CD4-positive, CD25-positive, alpha-beta regulatory T cell (primary cell): Measurements from ENCODE around the gene KCNJ11. TPM values are rescaled to one million over a fixed set of nuclear protein-coding genes. Genes with fewer than 3 reads are reported as not detected.

ENCODE experiments used
- ATAC-seq, 2 donors: fragments of 150-1000 bp; cut with Tn5 transposase; one replicate each; pipeline ENCODE4 v1.10.0; 2021; ENCODE audit warnings: low read depth in 2 of 2, moderate number of reproducible peaks in 2 of 2, moderate library complexity in 1 of 2
- DNase-seq, 3 donors: peaks; one replicate each; pipeline versions ENCODE4 v3.0.0 to v3.0.0-alpha.2; 2012 to 2022; ENCODE audit warnings: mixed read lengths in 1 of 3
- H3K27ac ChIP-seq: one replicate; pipeline ENCODE4 v1.7.0; 2013; ENCODE audit warnings: mild to moderate bottlenecking, low read length; ENCODE audit not compliant: insufficient read depth, poor library complexity, severe bottlenecking
- H3K27me3 ChIP-seq: one replicate; pipeline ENCODE4 v1.7.0; 2013; ENCODE audit warnings: low read length; ENCODE audit not compliant: control insufficient read depth, insufficient read depth
- H3K36me3 ChIP-seq: one replicate; pipeline ENCODE4 v1.7.0; 2013; ENCODE audit warnings: mild to moderate bottlenecking, low read length, moderate library complexity; ENCODE audit not compliant: control insufficient read depth, insufficient read depth
- H3K4me1 ChIP-seq: 2 replicates; pipeline ENCODE4 v1.7.0; 2013; ENCODE audit warnings: mild to moderate bottlenecking, low read length; ENCODE audit not compliant: insufficient read depth, control insufficient read depth, poor library complexity, severe bottlenecking
- H3K4me3 ChIP-seq: one replicate; pipeline ENCODE4 v1.7.0; 2013; ENCODE audit warnings: low read depth, mild to moderate bottlenecking, low read length, moderate library complexity
- H3K9me3 ChIP-seq, 2 experiments: 1 replicate in 1 of 2; 2 replicates in 1 of 2; pipeline ENCODE4 v1.7.0; 2013; ENCODE audit warnings: low read length in 2 of 2, mild to moderate bottlenecking in 1 of 2, moderate library complexity in 1 of 2; ENCODE audit not compliant: control insufficient read depth in 2 of 2
- H3K27ac Mint-ChIP-seq, 3 donors: one replicate each; pipeline ENCODE4 v1.8.0; 2020 to 2022; ENCODE audit warnings: mild to moderate bottlenecking in 3 of 3, mixed read lengths in 3 of 3, moderate library complexity in 2 of 3
- H3K27me3 Mint-ChIP-seq: one replicate; pipeline ENCODE4 v1.8.0; 2022; ENCODE audit warnings: mild to moderate bottlenecking, mixed read lengths
- H3K36me3 Mint-ChIP-seq: one replicate; pipeline ENCODE4 v1.8.0; 2020; ENCODE audit warnings: mixed read lengths
- H3K4me1 Mint-ChIP-seq, 4 donors: one replicate each; pipeline ENCODE4 v1.8.0; 2020 to 2022; ENCODE audit warnings: mixed read lengths in 4 of 4, mild to moderate bottlenecking in 1 of 4
- H3K4me3 Mint-ChIP-seq, 4 donors: one replicate each; pipeline ENCODE4 v1.8.0; 2020 to 2022; ENCODE audit warnings: mild to moderate bottlenecking in 4 of 4, mixed read lengths in 4 of 4, moderate library complexity in 3 of 4
- H3K9me3 Mint-ChIP-seq, 7 donors: one replicate each; pipeline ENCODE4 v1.8.0; 2020 to 2022; ENCODE audit warnings: mixed read lengths in 7 of 7, mild to moderate bottlenecking in 3 of 7, moderate library complexity in 2 of 7
- polyA plus RNA-seq, 4 donors: library from polyadenylated mRNA; unstranded; fragments of 300-500 nt; fragmentation: Illumina TruSeq; gene quantifications; one replicate each; pipeline ENCODE4 v1.2.3, GENCODE V29; 2021
- total RNA-seq: library from RNA; stranded (reverse); gene quantifications from one replicate; pipeline ENCODE4 v1.2.3, GENCODE V29; 2022

The KCNJ11 gene
- total and polyA plus RNA-seq, 5 donors from 2014 or later, result not detected

GRCh38 chr11:17381156-17381555 is 7.3 kb downstream of the KCNJ11 start:
- ATAC-seq (no peak), DNase-seq (no peak)
- H3K36me3 ChIP-seq, result no peaks in the 10 kb centered on the region
- Mint-ChIP-seq H3K36me3 (no peaks in the 10 kb centered on the region), H3K4me3 (no peak overlapping the region), H3K9me3 (peaks cover 0 to 1% (median 0%) of the 10 kb centered on the region in 7 donors), H3K27me3 (peaks cover 4% of the 10 kb centered on the region), H3K4me1 (no peaks in the 10 kb centered on the region), H3K27ac (no peak overlapping the region)
- H3K4me1 ChIP-seq, result no peaks in the 10 kb centered on the region
- no peak overlapping the region for H3K27ac ChIP-seq
- H3K27me3 ChIP-seq, result no peaks in the 10 kb centered on the region
- no peak overlapping the region for H3K4me3 ChIP-seq
- H3K9me3 ChIP-seq, result no peaks in the 10 kb centered on the region

DNA sequence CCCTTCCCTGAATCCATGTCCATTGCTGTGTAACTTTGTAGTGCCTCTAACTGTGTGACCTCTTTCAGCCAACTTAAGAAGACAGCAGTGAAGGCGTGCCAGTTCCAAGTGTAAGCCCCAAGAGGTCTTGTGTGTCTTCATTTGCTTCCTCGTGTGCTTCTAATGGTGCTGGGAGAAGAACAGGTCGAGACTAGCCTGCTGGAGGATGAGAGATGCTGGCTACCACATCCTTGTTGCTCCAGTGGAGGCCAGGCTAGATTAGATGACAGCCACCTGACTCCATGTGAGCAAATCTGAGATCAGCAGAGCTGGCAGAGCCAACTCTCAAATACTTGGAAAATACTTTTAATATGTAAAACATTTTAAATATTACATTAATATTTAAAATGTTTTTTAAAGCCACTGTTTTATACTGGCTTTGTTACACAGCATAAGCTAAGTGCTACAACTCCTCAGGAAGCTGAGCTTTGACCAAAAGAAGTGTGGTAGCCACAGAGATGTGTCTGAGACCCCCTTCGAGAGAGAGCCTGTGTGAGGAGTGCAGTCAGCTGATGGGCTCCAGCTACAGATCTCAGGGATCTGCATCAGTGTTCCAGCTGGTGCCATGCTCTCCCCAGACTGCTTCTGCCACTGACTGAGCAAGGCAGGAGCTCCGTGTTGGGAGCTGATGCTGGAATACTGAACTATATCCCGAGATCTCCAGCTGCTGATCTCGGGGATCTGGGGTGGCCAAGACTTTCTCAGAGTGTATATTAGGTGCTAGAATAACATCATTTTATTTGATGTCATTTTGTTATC is 8.9 kb downstream of the KCNJ11 start:
- Histone ChIP-seq H3K27ac (no peak overlapping the region), H3K4me1 (no peaks in the 10 kb centered on the region), H3K36me3 (no peaks in the 10 kb centered on the region), H3K27me3 (no peaks in the 10 kb centered on the region), H3K4me3 (no peak overlapping the region), H3K9me3 (no peaks in the 10 kb centered on the region)
- H3K4me1 Mint-ChIP-seq, result no peaks in the 10 kb centered on the region
- H3K27me3 Mint-ChIP-seq, result no peaks in the 10 kb centered on the region
- no peak for ATAC-seq
- H3K9me3 Mint-ChIP-seq, result peaks cover 0 to 1% (median 0%) of the 10 kb centered on the region in 7 donors
- no peak overlapping the region for H3K27ac Mint-ChIP-seq
- no peak for DNase-seq
- no peaks in the 10 kb centered on the region for H3K36me3 Mint-ChIP-seq
- no peak overlapping the region for H3K4me3 Mint-ChIP-seq

DNA sequence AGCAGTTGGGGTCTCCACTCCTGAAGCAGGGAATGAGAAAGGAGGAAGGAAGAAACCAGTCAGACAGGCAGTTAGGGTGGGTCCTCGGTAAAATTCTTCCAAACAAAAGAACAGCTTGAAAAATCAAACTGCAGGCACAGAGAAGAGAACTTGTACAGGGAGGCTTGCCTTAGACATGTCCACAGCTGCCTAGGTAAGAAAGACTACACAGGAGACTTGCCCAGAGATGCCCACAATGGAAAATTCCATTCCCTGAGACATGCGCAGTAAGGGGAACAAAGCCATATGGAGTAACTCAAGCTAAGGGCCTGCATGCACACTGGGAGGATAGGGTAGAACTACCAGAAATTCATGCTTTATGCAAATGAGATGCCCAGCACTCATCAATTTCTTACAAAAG is 9.8 kb downstream of the KCNJ11 start:
- Histone ChIP-seq H3K9me3 (no peaks in the 10 kb centered on the region), H3K4me3 (no peak overlapping the region), H3K36me3 (no peaks in the 10 kb centered on the region), H3K4me1 (no peaks in the 10 kb centered on the region), H3K27me3 (no peaks in the 10 kb centered on the region), H3K27ac (no peak overlapping the region)
- DNase-seq (no peak), ATAC-seq (no peak)
- no peaks in the 10 kb centered on the region for H3K36me3 Mint-ChIP-seq
- H3K27me3 Mint-ChIP-seq, result no peaks in the 10 kb centered on the region
- no peaks in the 10 kb centered on the region for H3K4me1 Mint-ChIP-seq
- H3K4me3 Mint-ChIP-seq, result no peak overlapping the region
- H3K27ac Mint-ChIP-seq, result no peak overlapping the region
- peaks cover 0 to 4% (median 1%) of the 10 kb centered on the region in 7 donors for H3K9me3 Mint-ChIP-seq

DNA sequence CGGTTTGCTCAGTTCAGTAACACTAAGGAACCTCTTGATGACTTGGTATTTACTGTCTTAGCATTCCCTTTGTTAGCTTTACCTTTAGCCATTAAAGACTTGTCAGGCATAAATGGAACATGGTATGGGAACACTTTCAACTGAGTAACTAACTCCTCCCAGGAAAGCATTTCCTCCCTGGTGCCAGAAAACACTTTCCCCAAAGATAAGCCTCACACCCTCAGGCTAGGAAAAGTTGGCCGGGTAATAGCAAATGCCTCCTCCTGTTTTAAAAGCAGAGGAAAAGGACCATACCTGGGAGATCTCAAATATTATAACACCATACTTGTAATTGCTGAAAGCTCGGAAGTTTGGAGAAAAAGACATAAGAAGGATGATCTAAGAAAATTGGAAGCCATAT is 12.0 kb downstream of the KCNJ11 start:
- Mint-ChIP-seq H3K27me3 (no peaks in the 10 kb centered on the region), H3K4me1 (no peaks in the 10 kb centered on the region), H3K9me3 (peaks cover 1 to 15% (median 6%) of the 10 kb centered on the region in 7 donors), H3K27ac (no peak overlapping the region), H3K36me3 (peaks cover 12% of the 10 kb centered on the region), H3K4me3 (no peak overlapping the region)
- Histone ChIP-seq H3K4me3 (no peak overlapping the region), H3K9me3 (peaks cover 13 to 19% of the 10 kb centered on the region in 2 experiments), H3K4me1 (no peaks in the 10 kb centered on the region), H3K27me3 (no peaks in the 10 kb centered on the region), H3K27ac (no peak overlapping the region), H3K36me3 (peaks cover 5% of the 10 kb centered on the region)
- ATAC-seq (no peak), DNase-seq (no peak)

DNA sequence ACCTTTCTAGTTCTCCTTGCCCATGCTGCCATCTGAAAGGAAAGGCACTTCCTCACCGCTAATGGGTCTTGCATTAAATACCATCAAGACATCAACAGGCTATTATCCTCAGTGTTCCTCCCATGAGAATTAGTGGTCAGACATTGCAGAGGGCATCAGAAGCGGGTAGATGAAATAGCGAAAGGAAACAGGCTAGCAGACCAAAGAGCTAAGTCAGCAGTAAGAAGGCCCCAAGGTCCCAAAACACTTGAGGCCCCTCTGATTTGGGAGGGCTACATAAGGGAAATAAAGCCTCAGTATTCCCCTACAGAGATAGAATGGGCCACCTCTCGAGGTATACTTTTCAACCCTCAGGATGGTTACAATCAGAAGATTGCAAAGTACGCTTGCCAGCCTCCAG is 12.9 kb downstream of the KCNJ11 start:
- H3K4me3 Mint-ChIP-seq, result no peak overlapping the region
- peaks cover 5 to 25% (median 10%) of the 10 kb centered on the region in 7 donors for H3K9me3 Mint-ChIP-seq
- H3K27me3 ChIP-seq, result no peaks in the 10 kb centered on the region
- no peaks in the 10 kb centered on the region for H3K4me1 Mint-ChIP-seq
- no peak overlapping the region for H3K4me3 ChIP-seq
- peaks cover 23 to 29% of the 10 kb centered on the region in 2 experiments for H3K9me3 ChIP-seq
- peaks cover 5% of the 10 kb centered on the region for H3K36me3 ChIP-seq
- ATAC-seq, result no peak
- peaks cover 21% of the 10 kb centered on the region for H3K36me3 Mint-ChIP-seq
- no peaks in the 10 kb centered on the region for H3K4me1 ChIP-seq
- H3K27ac Mint-ChIP-seq, result no peak overlapping the region
- no peaks in the 10 kb centered on the region for H3K27me3 Mint-ChIP-seq
- DNase-seq, result no peak
- no peak overlapping the region for H3K27ac ChIP-seq

GRCh38 chr11:17371614-17372013 is 16.8 kb downstream of the KCNJ11 start:
- DNase-seq, result no peak
- H3K4me1 ChIP-seq, result no peaks in the 10 kb centered on the region
- H3K4me1 Mint-ChIP-seq, result no peaks in the 10 kb centered on the region
- peak overlapping the region in 1 of 4 donors; percentile 62 for H3K4me3 Mint-ChIP-seq
- H3K27me3 Mint-ChIP-seq, result no peaks in the 10 kb centered on the region
- ATAC-seq, result no peak
- H3K27ac ChIP-seq, result no peak overlapping the region
- peaks cover 11% of the 10 kb centered on the region for H3K36me3 ChIP-seq
- H3K27ac Mint-ChIP-seq, result no peak overlapping the region
- H3K4me3 ChIP-seq, result no peak overlapping the region
- peaks cover 32 to 41% of the 10 kb centered on the region in 2 experiments for H3K9me3 ChIP-seq
- peaks cover 6 to 43% (median 15%) of the 10 kb centered on the region in 7 donors for H3K9me3 Mint-ChIP-seq
- H3K27me3 ChIP-seq, result no peaks in the 10 kb centered on the region
- peaks cover 45% of the 10 kb centered on the region for H3K36me3 Mint-ChIP-seq

DNA sequence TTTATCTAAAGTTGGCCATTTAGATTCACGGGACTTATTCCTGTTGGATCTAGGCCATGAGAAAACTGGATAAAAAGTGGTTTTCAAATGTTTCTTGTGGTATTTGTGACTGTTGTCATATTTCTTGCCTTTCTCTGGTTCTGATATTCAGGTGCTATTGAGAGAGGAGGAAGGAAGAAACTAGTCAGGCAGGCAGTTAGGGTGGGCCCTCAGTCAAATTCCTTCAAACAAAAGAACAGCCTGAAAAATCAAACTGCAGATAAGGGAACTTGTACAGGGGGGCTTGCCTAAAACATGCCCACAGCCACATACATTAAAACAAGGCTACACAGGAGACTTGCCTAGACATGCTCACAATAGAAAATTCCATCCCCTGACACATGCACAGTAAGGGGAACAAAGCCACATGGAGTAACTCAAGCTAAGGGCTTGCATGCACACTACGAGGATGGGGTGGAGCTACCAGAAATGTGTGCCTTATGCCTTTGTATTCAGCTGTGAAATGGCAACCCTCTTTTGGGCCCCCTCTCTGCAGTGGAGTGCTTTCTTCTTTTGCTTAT is 18.7 kb downstream of the KCNJ11 start:
- Histone ChIP-seq H3K27me3 (no peaks in the 10 kb centered on the region), H3K27ac (no peak overlapping the region), H3K4me1 (no peaks in the 10 kb centered on the region), H3K4me3 (no peak overlapping the region), H3K36me3 (peaks cover 11% of the 10 kb centered on the region), H3K9me3 (peaks cover 32 to 41% of the 10 kb centered on the region in 2 experiments)
- DNase-seq, result no peak
- peaks cover 45% of the 10 kb centered on the region for H3K36me3 Mint-ChIP-seq
- H3K27ac Mint-ChIP-seq, result no peak overlapping the region
- H3K4me1 Mint-ChIP-seq, result no peaks in the 10 kb centered on the region
- ATAC-seq, result no peak
- no peaks in the 10 kb centered on the region for H3K27me3 Mint-ChIP-seq
- no peak overlapping the region for H3K4me3 Mint-ChIP-seq
- peaks cover 6 to 43% (median 15%) of the 10 kb centered on the region in 7 donors for H3K9me3 Mint-ChIP-seq

GRCh38 chr11:17369094-17369493 is 19.4 kb downstream of the KCNJ11 start:
- no peak for ATAC-seq
- Histone ChIP-seq H3K9me3 (peaks cover 32 to 41% of the 10 kb centered on the region in 2 experiments), H3K4me1 (no peaks in the 10 kb centered on the region), H3K27ac (no peak overlapping the region), H3K4me3 (no peak overlapping the region), H3K36me3 (peaks cover 11% of the 10 kb centered on the region), H3K27me3 (no peaks in the 10 kb centered on the region)
- H3K27ac Mint-ChIP-seq, result no peak overlapping the region
- peaks cover 45% of the 10 kb centered on the region for H3K36me3 Mint-ChIP-seq
- H3K27me3 Mint-ChIP-seq, result no peaks in the 10 kb centered on the region
- H3K9me3 Mint-ChIP-seq, result peaks cover 6 to 43% (median 13%) of the 10 kb centered on the region in 7 donors
- H3K4me3 Mint-ChIP-seq, result no peak overlapping the region
- H3K4me1 Mint-ChIP-seq, result no peaks in the 10 kb centered on the region
- no peak for DNase-seq
